Measurements from ENCODE around the gene XPOT.

Gene XPOT

DNA sequence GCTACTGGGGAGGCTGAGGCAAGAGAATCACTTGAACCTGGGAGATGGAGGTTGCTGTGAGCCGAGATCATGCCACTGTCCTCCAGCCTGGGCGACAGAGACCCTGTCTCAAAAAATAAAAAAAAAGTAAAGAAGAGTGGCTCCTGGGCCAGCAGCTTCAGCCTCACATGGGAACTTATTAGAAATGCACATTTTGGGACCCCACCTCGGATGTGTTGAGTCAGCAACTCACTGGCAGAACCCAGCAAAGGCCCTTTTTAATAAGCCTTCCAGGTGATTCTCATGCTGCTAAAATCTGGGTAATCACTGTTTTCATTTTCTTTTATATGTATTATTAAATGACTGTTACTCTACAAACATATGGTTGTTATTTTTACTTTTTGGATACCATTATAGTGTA, 89.3 kb downstream of the XPOT start:
- ATAC-seq (ENCODE audit: insufficient read depth, low read depth) (no peak), DNase-seq (no peak)
- Histone ChIP-seq H3K4me3 (ENCODE audit: low read depth in 1 of 2, low read length in 2 of 2) (no peak overlapping the region), H3K9ac (ENCODE audit: low read depth, low read length) (no peak overlapping the region), H3K27me3 (ENCODE audit: insufficient read depth, low read length, poor library complexity) (no peaks in the 10 kb centered on the region), H3K27ac (ENCODE audit: low read length) (no peak overlapping the region), H3K36me3 (ENCODE audit: insufficient read depth, low read length) (peaks cover 86% of the 10 kb centered on the region), H3K4me1 (ENCODE audit: insufficient read depth, low read length) (peaks cover 22% of the 10 kb centered on the region), H3K4me2 (ENCODE audit: insufficient read depth, low read length) (no peak overlapping the region), H3K9me3 (ENCODE audit: insufficient read depth, low read length, severe bottlenecking) (no peaks in the 10 kb centered on the region), H4K20me1 (ENCODE audit: insufficient read depth, low read length) (no peaks in the 10 kb centered on the region), H2AFZ (ENCODE audit: low read depth, low read length) (no peak overlapping the region), H3K79me2 (ENCODE audit: insufficient read depth, low read length) (no peaks in the 10 kb centered on the region)
- no peak for TF ChIP-seq EZH2 (IDR thresholded peaks at IDR 0.05; ENCODE audit: borderline replicate concordance, low read depth, low read length, severe bottlenecking)
- TF ChIP-seq, protein P1, sequence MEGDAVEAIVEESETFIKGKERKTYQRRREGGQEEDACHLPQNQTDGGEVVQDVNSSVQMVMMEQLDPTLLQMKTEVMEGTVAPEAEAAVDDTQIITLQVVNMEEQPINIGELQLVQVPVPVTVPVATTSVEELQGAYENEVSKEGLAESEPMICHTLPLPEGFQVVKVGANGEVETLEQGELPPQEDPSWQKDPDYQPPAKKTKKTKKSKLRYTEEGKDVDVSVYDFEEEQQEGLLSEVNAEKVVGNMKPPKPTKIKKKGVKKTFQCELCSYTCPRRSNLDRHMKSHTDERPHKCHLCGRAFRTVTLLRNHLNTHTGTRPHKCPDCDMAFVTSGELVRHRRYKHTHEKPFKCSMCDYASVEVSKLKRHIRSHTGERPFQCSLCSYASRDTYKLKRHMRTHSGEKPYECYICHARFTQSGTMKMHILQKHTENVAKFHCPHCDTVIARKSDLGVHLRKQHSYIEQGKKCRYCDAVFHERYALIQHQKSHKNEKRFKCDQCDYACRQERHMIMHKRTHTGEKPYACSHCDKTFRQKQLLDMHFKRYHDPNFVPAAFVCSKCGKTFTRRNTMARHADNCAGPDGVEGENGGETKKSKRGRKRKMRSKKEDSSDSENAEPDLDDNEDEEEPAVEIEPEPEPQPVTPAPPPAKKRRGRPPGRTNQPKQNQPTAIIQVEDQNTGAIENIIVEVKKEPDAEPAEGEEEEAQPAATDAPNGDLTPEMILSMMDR (IDR thresholded peaks at IDR 0.05; ENCODE audit: borderline replicate concordance, extremely low read depth, low read length, poor library complexity, severe bottlenecking) = no peak

- H3K9ac ChIP-seq (ENCODE audit: low read depth, low read length) = no peak overlapping the region
- H3K9me3 ChIP-seq (ENCODE audit: insufficient read depth, low read length, severe bottlenecking) = no peaks in the 10 kb centered on the region
- no peak for TF ChIP-seq EZH2 (IDR thresholded peaks at IDR 0.05; ENCODE audit: borderline replicate concordance, low read depth, low read length, severe bottlenecking)
- TF ChIP-seq, protein P1 (IDR thresholded peaks at IDR 0.05; ENCODE audit: borderline replicate concordance, extremely low read depth, low read length, poor library complexity, severe bottlenecking) = no peak
- no peaks in the 10 kb centered on the region for H4K20me1 ChIP-seq (ENCODE audit: insufficient read depth, low read length)
- no peaks in the 10 kb centered on the region for H3K27me3 ChIP-seq (ENCODE audit: insufficient read depth, low read length, poor library complexity)
- no peak overlapping the region for H2AFZ ChIP-seq (ENCODE audit: low read depth, low read length)
- H3K79me2 ChIP-seq (ENCODE audit: insufficient read depth, low read length) = no peaks in the 10 kb centered on the region
- H3K4me3 ChIP-seq (ENCODE audit: low read depth in 1 of 2, low read length in 2 of 2) = no peak overlapping the region
- no peak overlapping the region for H3K27ac ChIP-seq (ENCODE audit: low read length)
- DNase-seq (no peak), ATAC-seq (ENCODE audit: insufficient read depth, low read depth) (peak; percentile 57)
- no peak overlapping the region for H3K4me2 ChIP-seq (ENCODE audit: insufficient read depth, low read length)
- H3K4me1 ChIP-seq (ENCODE audit: insufficient read depth, low read length) = peaks cover 22% of the 10 kb centered on the region
- peaks cover 87% of the 10 kb centered on the region for H3K36me3 ChIP-seq (ENCODE audit: insufficient read depth, low read length)
These were observed 91.0 kb downstream of the XPOT start for GRCh38 chr12:64494998-64495729.

DNA sequence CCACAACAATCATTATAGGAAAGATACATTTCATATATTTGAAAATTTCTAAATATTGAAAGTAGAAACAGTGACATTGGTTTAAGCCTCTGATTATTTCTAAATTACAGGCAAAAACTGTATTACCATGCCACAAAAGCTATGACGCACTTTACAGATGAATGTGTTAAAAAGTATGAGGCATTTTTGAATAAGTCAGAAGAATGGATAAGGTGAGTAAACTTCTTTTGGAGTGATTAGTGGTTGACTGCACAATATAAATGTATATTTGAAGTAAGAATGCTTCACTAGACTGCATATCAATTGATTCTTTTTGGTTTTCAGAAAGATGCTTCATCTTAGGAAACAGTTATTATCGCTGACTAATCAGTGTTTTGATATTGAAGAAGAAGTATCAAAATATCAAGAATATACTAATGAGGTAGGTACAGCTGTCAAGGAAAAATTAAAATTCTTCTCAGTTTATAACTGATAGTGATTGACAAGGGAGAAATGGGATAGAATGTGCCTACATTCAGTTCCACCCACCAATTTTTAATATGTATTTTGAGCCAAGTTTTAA, 92.7 kb downstream of the XPOT start:
- peaks cover 78% of the 10 kb centered on the region for H3K36me3 ChIP-seq (ENCODE audit: insufficient read depth, low read length)
- DNase-seq (no peak), ATAC-seq (ENCODE audit: insufficient read depth, low read depth) (no peak)
- H3K4me3 ChIP-seq (ENCODE audit: low read depth in 1 of 2, low read length in 2 of 2) = no peak overlapping the region
- peaks cover 22% of the 10 kb centered on the region for H3K4me1 ChIP-seq (ENCODE audit: insufficient read depth, low read length)
- H3K9ac ChIP-seq (ENCODE audit: low read depth, low read length) = no peak overlapping the region
- no peaks in the 10 kb centered on the region for H3K27me3 ChIP-seq (ENCODE audit: insufficient read depth, low read length, poor library complexity)
- H2AFZ ChIP-seq (ENCODE audit: low read depth, low read length) = no peak overlapping the region
- H3K79me2 ChIP-seq (ENCODE audit: insufficient read depth, low read length) = no peaks in the 10 kb centered on the region
- H4K20me1 ChIP-seq (ENCODE audit: insufficient read depth, low read length) = no peaks in the 10 kb centered on the region
- TF ChIP-seq, protein P1 (IDR thresholded peaks at IDR 0.05; ENCODE audit: borderline replicate concordance, extremely low read depth, low read length, poor library complexity, severe bottlenecking) = no peak
- TF ChIP-seq EZH2 (IDR thresholded peaks at IDR 0.05; ENCODE audit: borderline replicate concordance, low read depth, low read length, severe bottlenecking) = no peak
- H3K4me2 ChIP-seq (ENCODE audit: insufficient read depth, low read length) = no peak overlapping the region
- no peaks in the 10 kb centered on the region for H3K9me3 ChIP-seq (ENCODE audit: insufficient read depth, low read length, severe bottlenecking)
- no peak overlapping the region for H3K27ac ChIP-seq (ENCODE audit: low read length)

Data from DND-41 (cell line).